ENCODE measurements around the gene CACNB2.

GRCh38 chr10:18213271-18213670 lies 73.0 kb downstream of the CACNB2 start:
- TF ChIP-seq CTCF (IDR thresholded peaks at IDR 0.05) (no peak), EZH2 (IDR thresholded peaks at IDR 0.05) (no peak)

Data from neural progenitor cell (in vitro differentiated cells).